Progenitor cell of endocrine pancreas (in vitro differentiated cells): Measurements from ENCODE around the gene AKR1C2. TPM values are rescaled to one million over a fixed set of nuclear protein-coding genes. Genes with fewer than 3 reads are reported as not detected.

Source experiments
- DNase-seq: peaks from one replicate; pipeline ENCODE4 v3.0.0; 2021; ENCODE audit warnings: low spot score; ENCODE audit not compliant: unreplicated experiment
- H3K27ac Mint-ChIP-seq: 2 replicates; pipeline ENCODE4 v1.8.0; 2021; ENCODE audit warnings: mild to moderate bottlenecking, moderate library complexity, mixed read lengths
- H3K27me3 Mint-ChIP-seq: 2 replicates; pipeline ENCODE4 v1.8.0; 2021; ENCODE audit warnings: mixed read lengths
- H3K36me3 Mint-ChIP-seq: 2 replicates; pipeline ENCODE4 v1.8.0; 2022; ENCODE audit warnings: mixed read lengths; ENCODE audit not compliant: insufficient read depth
- H3K4me1 Mint-ChIP-seq: 2 replicates; pipeline ENCODE4 v1.8.0; 2021; ENCODE audit warnings: low read depth, mixed read lengths
- H3K4me3 Mint-ChIP-seq: 2 replicates; pipeline ENCODE4 v1.8.0; 2021; ENCODE audit warnings: low read depth, mild to moderate bottlenecking, moderate library complexity, mixed read lengths
- H3K9me3 Mint-ChIP-seq: 2 replicates; pipeline ENCODE4 v1.8.0; 2021; ENCODE audit warnings: low read depth, mixed read lengths
- total RNA-seq: library from RNA; stranded (reverse); gene quantifications from 2 replicates; pipeline ENCODE4 v1.2.1, GENCODE V29; 2021
- TF ChIP-seq, protein P1 (sequence below): fragments of 200-600 bp; sonication (generic); IDR thresholded peaks from one replicate; pipeline ENCODE4 v1.5.0; 2021; ENCODE audit warnings: antibody characterized with exemption, mild to moderate bottlenecking; ENCODE audit not compliant: unreplicated experiment

AKR1C2 gene
- total RNA-seq, 1 donor from 2014 or later, result 7.2 TPM

DNA sequence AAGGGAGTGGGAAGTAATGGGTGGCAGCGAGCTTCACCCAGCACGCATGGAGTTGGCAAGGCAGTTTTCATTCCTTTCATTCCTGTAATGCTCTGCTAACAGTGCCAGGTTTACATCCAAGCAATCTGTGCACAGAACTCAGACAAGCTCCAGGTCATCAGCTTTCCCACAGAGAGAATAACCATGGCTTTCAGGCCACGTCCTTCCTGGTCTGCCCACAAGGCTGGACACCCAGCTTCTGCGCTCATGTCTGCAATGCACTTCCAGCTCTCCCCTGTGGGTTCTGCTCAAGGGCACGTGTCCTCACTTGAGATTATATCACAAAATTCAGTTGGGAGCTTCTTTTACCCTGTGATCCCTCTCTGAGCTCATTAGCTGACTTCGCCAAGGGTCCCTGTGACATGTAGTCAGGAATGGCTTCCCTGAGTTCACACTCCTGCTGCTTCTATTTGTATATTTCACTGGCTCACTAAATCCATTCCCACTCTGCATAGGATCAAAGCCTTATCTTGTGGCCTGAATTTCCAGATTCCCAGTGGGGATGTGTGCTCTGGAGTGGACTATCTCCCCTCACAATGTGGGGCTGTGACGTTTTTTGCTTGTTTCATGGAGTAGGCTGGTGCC, 18.6 kb downstream of the AKR1C2 start:
- Mint-ChIP-seq H3K4me3 (no peak overlapping the region), H3K27ac (no peak overlapping the region), H3K36me3 (peaks cover 2% of the 10 kb centered on the region), H3K27me3 (no peaks in the 10 kb centered on the region), H3K9me3 (no peaks in the 10 kb centered on the region), H3K4me1 (peaks cover 11% of the 10 kb centered on the region)
- no peak for DNase-seq
- TF ChIP-seq, protein P1, sequence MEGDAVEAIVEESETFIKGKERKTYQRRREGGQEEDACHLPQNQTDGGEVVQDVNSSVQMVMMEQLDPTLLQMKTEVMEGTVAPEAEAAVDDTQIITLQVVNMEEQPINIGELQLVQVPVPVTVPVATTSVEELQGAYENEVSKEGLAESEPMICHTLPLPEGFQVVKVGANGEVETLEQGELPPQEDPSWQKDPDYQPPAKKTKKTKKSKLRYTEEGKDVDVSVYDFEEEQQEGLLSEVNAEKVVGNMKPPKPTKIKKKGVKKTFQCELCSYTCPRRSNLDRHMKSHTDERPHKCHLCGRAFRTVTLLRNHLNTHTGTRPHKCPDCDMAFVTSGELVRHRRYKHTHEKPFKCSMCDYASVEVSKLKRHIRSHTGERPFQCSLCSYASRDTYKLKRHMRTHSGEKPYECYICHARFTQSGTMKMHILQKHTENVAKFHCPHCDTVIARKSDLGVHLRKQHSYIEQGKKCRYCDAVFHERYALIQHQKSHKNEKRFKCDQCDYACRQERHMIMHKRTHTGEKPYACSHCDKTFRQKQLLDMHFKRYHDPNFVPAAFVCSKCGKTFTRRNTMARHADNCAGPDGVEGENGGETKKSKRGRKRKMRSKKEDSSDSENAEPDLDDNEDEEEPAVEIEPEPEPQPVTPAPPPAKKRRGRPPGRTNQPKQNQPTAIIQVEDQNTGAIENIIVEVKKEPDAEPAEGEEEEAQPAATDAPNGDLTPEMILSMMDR, result no peak

- no peaks in the 10 kb centered on the region for H3K27me3 Mint-ChIP-seq
- peaks cover 11% of the 10 kb centered on the region for H3K4me1 Mint-ChIP-seq
- TF ChIP-seq, protein P1, result no peak
- no peak for DNase-seq
- peaks cover 2% of the 10 kb centered on the region for H3K36me3 Mint-ChIP-seq
- no peaks in the 10 kb centered on the region for H3K9me3 Mint-ChIP-seq
- H3K4me3 Mint-ChIP-seq, result no peak overlapping the region
- H3K27ac Mint-ChIP-seq, result no peak overlapping the region
Measured at GRCh38 chr10:4984223-4984622, 19.4 kb downstream of the AKR1C2 start.

DNA sequence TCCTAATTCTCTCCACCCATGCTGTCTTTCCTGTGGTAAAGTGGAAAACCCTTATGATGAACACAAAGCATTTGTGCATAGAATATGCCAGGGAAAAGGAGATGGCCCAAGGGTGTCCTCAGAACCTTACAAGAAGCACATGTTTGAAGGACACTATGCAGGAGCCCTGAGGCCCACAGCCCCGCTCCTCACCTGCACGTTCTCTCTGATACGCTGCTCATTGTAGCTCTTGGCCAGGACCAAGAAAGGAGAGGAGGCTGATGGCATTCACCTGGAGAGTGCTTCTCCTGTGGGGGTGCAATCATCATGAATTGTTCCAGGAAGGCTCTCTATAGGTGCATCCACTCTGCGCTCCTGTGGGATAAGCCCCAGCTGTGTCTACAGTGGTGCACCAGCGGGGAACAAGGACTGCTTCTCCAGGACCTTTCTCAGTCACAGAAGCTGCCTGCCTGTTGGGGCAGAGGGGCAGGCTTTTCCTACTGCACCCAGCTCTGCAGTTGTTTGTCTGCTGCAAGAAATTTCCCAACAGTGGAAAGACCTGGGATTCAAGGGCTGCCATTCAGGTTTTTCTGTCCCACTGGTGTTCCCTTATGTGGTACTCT, 19.9 kb downstream of the AKR1C2 start:
- Mint-ChIP-seq H3K9me3 (no peaks in the 10 kb centered on the region), H3K27ac (no peak overlapping the region), H3K36me3 (peaks cover 2% of the 10 kb centered on the region), H3K27me3 (no peaks in the 10 kb centered on the region), H3K4me3 (no peak overlapping the region), H3K4me1 (peaks cover 11% of the 10 kb centered on the region)
- TF ChIP-seq, protein P1, result no peak
- no peak for DNase-seq

- no peak for DNase-seq
Measured at GRCh38 chr10:4982764-4983226, 20.9 kb downstream of the AKR1C2 start.

DNA sequence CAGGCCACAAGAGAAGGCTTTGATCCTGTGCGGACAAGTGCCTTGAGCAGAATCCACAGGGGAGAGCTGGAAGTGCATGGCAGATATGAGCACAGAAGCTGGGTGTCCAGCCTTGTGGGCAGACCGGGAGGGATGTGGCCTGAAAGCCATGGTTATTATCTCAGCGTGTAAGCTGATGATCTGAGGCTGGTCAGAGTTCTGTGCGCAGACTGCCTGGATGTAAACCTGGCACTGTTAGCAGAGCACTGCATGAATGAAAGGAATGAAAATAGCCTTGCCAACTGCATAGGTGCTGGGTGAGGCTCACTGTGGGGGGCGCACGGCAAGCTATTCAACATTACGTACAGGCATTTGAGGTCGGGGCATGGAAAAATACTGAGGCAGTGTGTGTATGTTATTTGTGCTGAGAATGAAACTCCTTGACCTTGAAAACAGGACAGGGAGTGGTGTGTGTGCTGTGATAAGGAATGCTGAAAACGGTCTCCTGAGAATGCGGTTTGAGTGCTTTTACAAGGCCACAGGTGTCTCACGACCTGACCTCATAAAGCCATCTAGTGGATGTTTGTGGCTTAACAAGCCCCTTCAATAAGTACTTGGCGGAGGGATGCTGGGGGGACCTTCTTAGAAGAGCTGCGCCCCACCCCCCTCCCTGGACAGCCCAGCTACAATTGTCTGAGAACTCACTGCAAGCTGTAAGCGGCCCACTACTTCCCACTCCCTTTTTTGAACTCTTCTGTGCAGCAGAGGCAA, 21.8 kb downstream of the AKR1C2 start:
- H3K36me3 Mint-ChIP-seq, result peaks cover 2% of the 10 kb centered on the region
- TF ChIP-seq, protein P1, result peak; percentile 59
- peak; percentile 16 for DNase-seq
- peak overlapping the region; percentile 87 for H3K27ac Mint-ChIP-seq
- H3K4me1 Mint-ChIP-seq, result peaks cover 11% of the 10 kb centered on the region
- no peaks in the 10 kb centered on the region for H3K9me3 Mint-ChIP-seq
- no peaks in the 10 kb centered on the region for H3K27me3 Mint-ChIP-seq
- no peak overlapping the region for H3K4me3 Mint-ChIP-seq

More at GRCh38 chr10:4982764-4983226, 20.9 kb downstream of the AKR1C2 start:
- TF ChIP-seq, protein P1, result no peak
- Mint-ChIP-seq H3K4me3 (no peak overlapping the region), H3K9me3 (no peaks in the 10 kb centered on the region), H3K27me3 (no peaks in the 10 kb centered on the region), H3K4me1 (peaks cover 11% of the 10 kb centered on the region), H3K27ac (no peak overlapping the region), H3K36me3 (peaks cover 2% of the 10 kb centered on the region)
